Endothelial cell of umbilical vein (primary cell): Measurements from ENCODE around the gene CERS6. TPM values are rescaled to one million over a fixed set of nuclear protein-coding genes. Genes with fewer than 3 reads are reported as not detected.

Source experiments
- BruUV-seq: library from RNA; stranded (reverse); fragments of 400-500 nt; replicated peaks from 2 replicates; lab custom pipeline; 2021; lab: Mats Ljungman, UMichigan
- CTCF ChIA-PET: fragments of 300-600, 350-600 bp; sonication (Branson Sonifier 250); formaldehyde crosslinking; loops from one replicate; lab custom pipeline; 2021; ENCODE audit warnings: antibody characterized with exemption, inconsistent platforms; lab: Charles Lee
- POLR2A ChIA-PET: fragments of 300-600, 350-600 bp; sonication (Branson Sonifier 250); formaldehyde crosslinking; loops from one replicate; lab custom pipeline; 2021; ENCODE audit warnings: antibody characterized with exemption, inconsistent platforms; lab: Charles Lee
- DNase-seq: peaks from one replicate; pipeline ENCODE4 v3.0.0-alpha.2; 2011; ENCODE audit warnings: low read depth, low spot score
- FAIRE-seq: peaks from 2 replicates; lab custom pipeline; 2011; peaks lifted over from hg19 to GRCh38; lab: Jason Lieb, UNC
- H2AFZ ChIP-seq: 2 replicates; pipeline ENCODE4 v1.6.0; 2012; ENCODE audit warnings: low read depth, low read length, control low read depth, inconsistent platforms
- H3K27ac ChIP-seq: 2 replicates; pipeline ENCODE4 v1.5.1; 2011; ENCODE audit warnings: low read depth, mild to moderate bottlenecking, control low read depth, low read length, moderate library complexity; ENCODE audit not compliant: insufficient read depth
- H3K27me3 ChIP-seq, 2 experiments: 2 replicates each; pipeline versions ENCODE4 v1.6.0 to v1.6.1; 2011; ENCODE audit warnings: low read length in 2 of 2, mixed read lengths in 1 of 2; ENCODE audit not compliant: control insufficient read depth in 2 of 2, insufficient read depth in 2 of 2
- H3K36me3 ChIP-seq, 2 experiments: 2 replicates in 1 of 2; 3 replicates in 1 of 2; pipeline ENCODE4 v1.5.1; 2011; ENCODE audit warnings: low read length in 2 of 2, mild to moderate bottlenecking in 1 of 2, moderate library complexity in 1 of 2; ENCODE audit not compliant: control insufficient read depth in 2 of 2, insufficient read depth in 2 of 2; ENCODE audit errors: extremely low read depth in 1 of 2
- H3K4me1 ChIP-seq: 3 replicates; pipeline ENCODE4 v1.5.1; 2011; ENCODE audit warnings: mild to moderate bottlenecking, low read length; ENCODE audit not compliant: control insufficient read depth, insufficient read depth; ENCODE audit errors: extremely low read depth
- H3K4me2 ChIP-seq: 2 replicates; pipeline ENCODE4 v1.6.1; 2011; ENCODE audit warnings: low read length, control low read depth, mixed read lengths; ENCODE audit not compliant: insufficient read depth
- H3K4me3 ChIP-seq, 3 experiments: fragments of 200-600 bp in 1 of 3; sonication (generic), shearing (Covaris generic) in 1 of 3; replicated peaks in 1 of 3; 2 replicates each; pipeline ENCODE4 v1.5.1; 2011 to 2016; ENCODE audit warnings: control low read depth in 3 of 3, low read length in 3 of 3, mild to moderate bottlenecking in 2 of 3, inconsistent platforms in 1 of 3, low read depth in 1 of 3, moderate library complexity in 1 of 3; ENCODE audit not compliant: insufficient read depth in 1 of 3
- H3K79me2 ChIP-seq: 2 replicates; pipeline ENCODE4 v1.6.0; 2012; ENCODE audit warnings: low read length, inconsistent platforms; ENCODE audit not compliant: control insufficient read depth, insufficient read depth
- H3K9ac ChIP-seq: replicated peaks from 2 replicates; pipeline ENCODE3; 2011; ENCODE audit warnings: low read length, control low read depth; ENCODE audit not compliant: insufficient read depth; ENCODE audit errors: extremely low read depth
- H3K9me1 ChIP-seq: replicated peaks from 3 replicates; pipeline ENCODE4 v1.6.0; 2011; ENCODE audit warnings: mild to moderate bottlenecking, low read length; ENCODE audit not compliant: control insufficient read depth, insufficient read depth; ENCODE audit errors: extremely low read depth
- H3K9me3 ChIP-seq: replicated peaks from 2 replicates; pipeline ENCODE4 v1.5.1; 2012; ENCODE audit warnings: low read length, inconsistent platforms; ENCODE audit not compliant: control insufficient read depth, insufficient read depth
- H4K20me1 ChIP-seq: replicated peaks from 2 replicates; pipeline ENCODE3; 2011; ENCODE audit warnings: mild to moderate bottlenecking, low read length; ENCODE audit not compliant: control insufficient read depth, insufficient read depth; ENCODE audit errors: extremely low read depth
- CTCF ChIP-seq, 2 donors: IDR thresholded peaks; 1 replicate in 1 of 2; 2 replicates in 1 of 2; pipeline ENCODE4 v1.5.1; 2011; ENCODE audit warnings: low read length in 2 of 2, mild to moderate bottlenecking in 2 of 2, moderate library complexity in 2 of 2, control low read depth in 1 of 2, inconsistent platforms in 1 of 2, low read depth in 1 of 2; ENCODE audit not compliant: insufficient read depth in 1 of 2; ENCODE audit errors: extremely low read depth in 1 of 2
- EZH2 ChIP-seq: IDR thresholded peaks from 2 replicates; pipeline ENCODE4 v1.6.1; 2012; ENCODE audit warnings: borderline replicate concordance, low read depth, mild to moderate bottlenecking, moderate library complexity, low read length, inconsistent platforms; ENCODE audit not compliant: severe bottlenecking
- FOS ChIP-seq: IDR thresholded peaks from 2 replicates; pipeline ENCODE4 v1.6.1; 2011; ENCODE audit warnings: mild to moderate bottlenecking, low read length, moderate library complexity, borderline replicate concordance; ENCODE audit not compliant: insufficient read depth
- GATA2 ChIP-seq: IDR thresholded peaks from 2 replicates; pipeline ENCODE4 v1.7.0; 2011; ENCODE audit warnings: low read depth, mild to moderate bottlenecking, moderate library complexity, mixed read lengths, low read length; ENCODE audit not compliant: insufficient read length, insufficient read depth
- JUN ChIP-seq: IDR thresholded peaks from 2 replicates; pipeline ENCODE4 v1.6.1; 2011; ENCODE audit warnings: borderline replicate concordance, low read depth; ENCODE audit not compliant: insufficient read length, insufficient read depth
- MAX ChIP-seq: IDR thresholded peaks from 2 replicates; pipeline ENCODE4 v1.6.1; 2011; ENCODE audit not compliant: insufficient read depth, insufficient read length
- MYC ChIP-seq: IDR thresholded peaks from one replicate; pipeline ENCODE4 v1.6.1; 2011; ENCODE audit warnings: mild to moderate bottlenecking, low read depth, low read length
- POLR2A ChIP-seq: IDR thresholded peaks from 2 replicates; pipeline ENCODE4 v1.6.1; 2012; ENCODE audit warnings: low read depth, mild to moderate bottlenecking, control low read depth, low read length
- POLR2AphosphoS5 ChIP-seq: IDR thresholded peaks from 2 replicates; pipeline ENCODE4 v1.6.1; 2012; ENCODE audit warnings: low read depth, mild to moderate bottlenecking, control low read depth, low read length, moderate library complexity; ENCODE audit not compliant: insufficient read depth
- dilution Hi-C: fragments of 300-500 bp; cut with MboI; formaldehyde crosslinking; loops from one replicate; pipeline ENCODE4 v1.15.0; 2019; ENCODE audit warnings: low sequenced_read_pairs; ENCODE audit not compliant: extremely low pct_ligation_motif_present
- intact Hi-C: fragments of 100-400 bp; cut with micrococcal nuclease; formaldehyde crosslinking; loops from one replicate; pipeline ENCODE4 v1.10.0; 2022
- polyA plus RNA-seq, 4 experiments: library from polyadenylated mRNA; depleted of rRNA in 3 of 4; stranded (reverse) in 3 of 4; unstranded in 1 of 4; fragments of >200 nt; gene quantifications; 2 replicates each; pipeline versions ENCODE4 v1.2.1 to v1.2.3, GENCODE V29; 2011 to 2012; ENCODE audit warnings: missing spikeins in 1 of 4
- total RNA-seq: library from RNA; stranded (reverse); gene quantifications from 2 replicates; pipeline ENCODE4 v1.2.3, GENCODE V29; 2021

The CERS6 gene
- total and polyA plus RNA-seq, 2 donors (not counting 3 experiments of a cell fraction or from before 2014, with no cell fraction given): 2.7 to 11.7 TPM

- CTCF ChIA-PET: no interaction called here
- POLR2A ChIA-PET: no interaction called here
- Histone ChIP-seq H3K9me3 (no peaks in the 10 kb centered on the region), H2AFZ (no peak overlapping the region), H4K20me1 (no peaks in the 10 kb centered on the region), H3K27ac (no peak overlapping the region), H3K79me2 (no peaks in the 10 kb centered on the region), H3K27me3 (no peaks in the 10 kb centered on the region), H3K9ac (no peak overlapping the region), H3K9me1 (no peaks in the 10 kb centered on the region), H3K4me1 (peaks cover 13% of the 10 kb centered on the region), H3K4me3 (no peak overlapping the region), H3K36me3 (no peaks in the 10 kb centered on the region), H3K4me2 (no peak overlapping the region)
- FAIRE-seq (no peak), DNase-seq (no peak)
- intact Hi-C loops: no loop called here
- dilution Hi-C loops: no loop called here
- no TSS peak for BruUV-seq
- TF ChIP-seq MAX: no peak
- TF ChIP-seq EZH2: no peak
- no peak for TF ChIP-seq GATA2
- no peak for TF ChIP-seq JUN
- no peak for TF ChIP-seq FOS
- TF ChIP-seq POLR2A: no peak
- no peak for TF ChIP-seq MYC
- no peak for TF ChIP-seq CTCF (IDR thresholded peaks at IDR 0.05; ENCODE audit: extremely low read depth in 1 of 2, insufficient read depth in 1 of 2, low read depth in 1 of 2, low read length in 2 of 2)
- TF ChIP-seq POLR2AphosphoS5: no peak
Measured at GRCh38 chr2:168726375-168726774, 270.3 kb downstream of the CERS6 start.
